NT2/D1 (cell line): ENCODE data around the gene TIAM2.

Experiments
- SUZ12 ChIP-seq: IDR thresholded peaks from 2 replicates; pipeline ENCODE4 v1.6.1; 2011; ENCODE audit not compliant: insufficient read length, insufficient read depth; ENCODE audit errors: extremely low read depth
- YY1 ChIP-seq: IDR thresholded peaks from 2 replicates; pipeline ENCODE4 v1.6.1; 2011; ENCODE audit not compliant: insufficient read length, insufficient read depth
- ZNF274 ChIP-seq: IDR thresholded peaks from 2 replicates; pipeline ENCODE4 v1.6.1; 2011; ENCODE audit warnings: mild to moderate bottlenecking, low read depth, low read length

DNA sequence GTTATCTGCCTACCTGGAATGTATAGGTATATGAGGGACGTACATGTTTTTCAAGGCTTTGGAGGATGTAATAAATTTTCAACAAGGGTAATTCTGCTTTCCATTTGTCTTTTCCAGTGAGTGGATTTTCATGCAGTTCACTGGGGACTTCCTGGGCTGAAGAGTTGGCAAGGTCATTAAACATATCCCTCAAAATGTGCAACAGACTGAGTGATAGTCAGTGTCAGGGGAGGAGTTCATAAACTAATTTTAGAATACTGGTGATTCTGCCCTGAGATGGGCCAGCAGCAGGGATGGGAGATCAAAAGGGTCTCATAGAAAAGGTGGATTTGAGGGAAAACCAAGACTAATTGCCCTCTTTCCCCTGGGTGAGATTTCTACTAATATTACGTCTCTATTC lies 146.4 kb downstream of the TIAM2 start:
- TF ChIP-seq YY1 (no peak), ZNF274 (no peak), SUZ12 (no peak)
